Colonic mucosa (tissue), 4 donors: ENCODE measurements around the gene LIPT1. TPM values are rescaled to one million over a fixed set of nuclear protein-coding genes. Genes with fewer than 3 reads are reported as not detected.

Experiments
- DNase-seq: peaks from one replicate; pipeline ENCODE4 v3.0.0-alpha.2; 2020
- H3K27ac ChIP-seq: fragments of 200-600 bp; one replicate; pipeline ENCODE4 v1.8.0; 2021
- H3K27me3 ChIP-seq: fragments of 200-600 bp; one replicate; pipeline ENCODE4 v1.8.0; 2021
- H3K36me3 ChIP-seq: fragments of 200-600 bp; one replicate; pipeline ENCODE4 v1.8.0; 2021
- H3K4me1 ChIP-seq: fragments of 200-600 bp; one replicate; pipeline ENCODE4 v1.8.0; 2021; ENCODE audit warnings: mild to moderate bottlenecking
- H3K4me3 ChIP-seq: fragments of 200-600 bp; one replicate; pipeline ENCODE4 v1.8.0; 2021
- H3K9ac ChIP-seq, 2 donors: one replicate each; pipeline ENCODE4 v1.7.0; 2013; ENCODE audit warnings: control low read depth in 2 of 2, low read depth in 2 of 2, low read length in 2 of 2
- H3K9me3 ChIP-seq: fragments of 200-600 bp; one replicate; pipeline ENCODE4 v1.8.0; 2021
- CTCF ChIP-seq: fragments of 200-600 bp; IDR thresholded peaks from one replicate; pipeline ENCODE4 v1.8.0; 2022; ENCODE audit warnings: antibody characterized with exemption, mild to moderate bottlenecking
- intact Hi-C: fragments of 100-400 bp; cut with DNase I; formaldehyde crosslinking; loops from one replicate; pipeline ENCODE4 v1.14.1; 2022
- total RNA-seq, 2 donors: library from RNA; stranded (reverse); fragmentation: NEBNext Ultra II Directional in 1 of 2; extraction: Animal tissue kit (Norgen Biotek cat#: 25700) in 1 of 2; gene quantifications; one replicate each; pipeline ENCODE4 v1.2.1, GENCODE V29; 2021
- donor health status: healthy.
- donor health status: DM: no; HTN: no; CAD: no.
- donor health status: DM: no; HTN: no; CAD: no.

LIPT1 gene
- total RNA-seq, 2 donors from 2014 or later, result 6.2 to 6.3 TPM

GRCh38 chr2:99158599-99158998, 3.8 kb downstream of the LIPT1 start:
- Histone ChIP-seq H3K9me3 (no peaks in the 10 kb centered on the region), H3K9ac (no peak overlapping the region), H3K4me3 (no peak overlapping the region), H3K27ac (no peak overlapping the region), H3K4me1 (no peaks in the 10 kb centered on the region), H3K36me3 (no peaks in the 10 kb centered on the region), H3K27me3 (no peaks in the 10 kb centered on the region)
- no peak for TF ChIP-seq CTCF
- no peak for DNase-seq
- intact Hi-C loops, result loop anchor here (10.0 kb wide), 1 partner anchor 336 kb away; the partner anchor contains the start of gene REV1

- DNase-seq, result no peak
- intact Hi-C loops, result loop anchor here (10.0 kb wide), 1 partner anchor 335 kb away; the partner anchor contains the start of gene REV1
- H3K9me3 ChIP-seq, result no peaks in the 10 kb centered on the region
- no peak overlapping the region for H3K9ac ChIP-seq
- H3K36me3 ChIP-seq, result no peaks in the 10 kb centered on the region
- H3K4me3 ChIP-seq, result no peak overlapping the region
- no peaks in the 10 kb centered on the region for H3K4me1 ChIP-seq
- H3K27ac ChIP-seq, result no peak overlapping the region
- no peaks in the 10 kb centered on the region for H3K27me3 ChIP-seq
- no peak for TF ChIP-seq CTCF
These were observed 4.8 kb downstream of the LIPT1 start for GRCh38 chr2:99159594-99159993.

- no peak for DNase-seq
- H3K4me1 ChIP-seq, result no peaks in the 10 kb centered on the region
- no peak overlapping the region for H3K27ac ChIP-seq
- H3K9me3 ChIP-seq, result no peaks in the 10 kb centered on the region
- H3K4me3 ChIP-seq, result no peak overlapping the region
- no peak overlapping the region for H3K9ac ChIP-seq
- peaks cover 12% of the 10 kb centered on the region for H3K36me3 ChIP-seq
- no peaks in the 10 kb centered on the region for H3K27me3 ChIP-seq
- TF ChIP-seq CTCF, result no peak
- intact Hi-C loops, result no loop called here
These were observed 11.5 kb downstream of the LIPT1 start for GRCh38 chr2:99166218-99166617.

GRCh38 chr2:99169534-99169933, 14.8 kb downstream of the LIPT1 start:
- Histone ChIP-seq H3K36me3 (peaks cover 12% of the 10 kb centered on the region), H3K9me3 (no peaks in the 10 kb centered on the region), H3K27ac (no peak overlapping the region), H3K4me3 (no peak overlapping the region), H3K4me1 (no peaks in the 10 kb centered on the region), H3K9ac (no peak overlapping the region), H3K27me3 (no peaks in the 10 kb centered on the region)
- no peak for DNase-seq
- intact Hi-C loops, result no loop called here
- TF ChIP-seq CTCF, result no peak

- Histone ChIP-seq H3K9ac (no peak overlapping the region), H3K4me1 (no peaks in the 10 kb centered on the region), H3K27ac (no peak overlapping the region), H3K36me3 (peaks cover 12% of the 10 kb centered on the region), H3K27me3 (no peaks in the 10 kb centered on the region), H3K4me3 (no peak overlapping the region), H3K9me3 (no peaks in the 10 kb centered on the region)
- TF ChIP-seq CTCF, result no peak
- intact Hi-C loops, result no loop called here
- no peak for DNase-seq
These were observed 16.8 kb downstream of the LIPT1 start for GRCh38 chr2:99171377-99172140.
